ENCODE data around the gene HSFX2.
A peak's percentile ranks its signal among the peaks of the same experiment; 100 is the strongest.

The HSFX2 gene

GRCh38 chrX:149568701-149569296 lies 26.3 kb downstream of the HSFX2 start:
- POLR2A ChIA-PET, result no interaction called here
- H3K36me3 ChIP-seq (ENCODE audit: control insufficient read depth in 2 of 2, insufficient read depth in 1 of 2, low read length in 2 of 2), result no peaks in the 10 kb centered on the region
- peak; percentile 32; the same call in 1 of the 2 replicates for TF ChIP-seq ZNF366 (tag by site-specific recombination; conservative IDR thresholded peaks at IDR 0.05)
- TF ChIP-seq SCRT2 (tag by site-specific recombination; IDR thresholded peaks at IDR 0.05), result peak; percentile 70
- TF ChIP-seq ZNF248 (tag by site-specific recombination; IDR thresholded peaks at IDR 0.05), result no peak
- TF ChIP-seq, protein P1, sequence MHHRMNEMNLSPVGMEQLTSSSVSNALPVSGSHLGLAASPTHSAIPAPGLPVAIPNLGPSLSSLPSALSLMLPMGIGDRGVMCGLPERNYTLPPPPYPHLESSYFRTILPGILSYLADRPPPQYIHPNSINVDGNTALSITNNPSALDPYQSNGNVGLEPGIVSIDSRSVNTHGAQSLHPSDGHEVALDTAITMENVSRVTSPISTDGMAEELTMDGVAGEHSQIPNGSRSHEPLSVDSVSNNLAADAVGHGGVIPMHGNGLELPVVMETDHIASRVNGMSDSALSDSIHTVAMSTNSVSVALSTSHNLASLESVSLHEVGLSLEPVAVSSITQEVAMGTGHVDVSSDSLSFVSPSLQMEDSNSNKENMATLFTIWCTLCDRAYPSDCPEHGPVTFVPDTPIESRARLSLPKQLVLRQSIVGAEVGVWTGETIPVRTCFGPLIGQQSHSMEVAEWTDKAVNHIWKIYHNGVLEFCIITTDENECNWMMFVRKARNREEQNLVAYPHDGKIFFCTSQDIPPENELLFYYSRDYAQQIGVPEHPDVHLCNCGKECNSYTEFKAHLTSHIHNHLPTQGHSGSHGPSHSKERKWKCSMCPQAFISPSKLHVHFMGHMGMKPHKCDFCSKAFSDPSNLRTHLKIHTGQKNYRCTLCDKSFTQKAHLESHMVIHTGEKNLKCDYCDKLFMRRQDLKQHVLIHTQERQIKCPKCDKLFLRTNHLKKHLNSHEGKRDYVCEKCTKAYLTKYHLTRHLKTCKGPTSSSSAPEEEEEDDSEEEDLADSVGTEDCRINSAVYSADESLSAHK (tag by site-specific recombination; IDR thresholded peaks at IDR 0.05), result no peak
- H3K4me1 ChIP-seq (ENCODE audit: control insufficient read depth, insufficient read depth, low read length), result peaks cover 16% of the 10 kb centered on the region
- 0 out of 2 replicates have a peak overlapping the region, but pooled peaks have one; percentile 13 for H3K27ac ChIP-seq (ENCODE audit: extremely low read depth, low read depth, low read length)
- H3K9me3 ChIP-seq (ENCODE audit: control insufficient read depth, insufficient read depth, low read depth, low read length), result no peaks in the 10 kb centered on the region
- CTCF ChIA-PET, result interaction anchor here (1.0 kb wide), 1 partner anchor 41 kb away, joined by 3 read pairs; no protein-coding TSS in a partner anchor
- H3K4me3 ChIP-seq (ENCODE audit: low read depth, low read length), result no peak overlapping the region

GRCh38 chrX:149567621-149568417 lies 27.3 kb downstream of the HSFX2 start:
- Histone ChIP-seq H3K27ac (ENCODE audit: extremely low read depth, low read depth, low read length) (no peak overlapping the region), H3K36me3 (ENCODE audit: control insufficient read depth in 2 of 2, insufficient read depth in 1 of 2, low read length in 2 of 2) (no peaks in the 10 kb centered on the region), H3K4me3 (ENCODE audit: low read depth, low read length) (no peak overlapping the region), H3K9me3 (ENCODE audit: control insufficient read depth, insufficient read depth, low read depth, low read length) (no peaks in the 10 kb centered on the region), H3K4me1 (ENCODE audit: control insufficient read depth, insufficient read depth, low read length) (peaks cover 16% of the 10 kb centered on the region)
- ChIA-PET POLR2A (no interaction called here), CTCF (interaction anchor here (1.0 kb wide), 1 partner anchor 40 kb away, joined by 3 read pairs; no protein-coding TSS in a partner anchor)
- peak; percentile 58 for TF ChIP-seq GLIS1 (tag by site-specific recombination; IDR thresholded peaks at IDR 0.05)
- TF ChIP-seq PRDM10 (tag by site-specific recombination; IDR thresholded peaks at IDR 0.05), result peak; percentile 40
- no peak for TF ChIP-seq ZNF169 (tag by site-specific recombination; IDR thresholded peaks at IDR 0.05)
- no peak for TF ChIP-seq PATZ1 (tag by site-specific recombination; IDR thresholded peaks at IDR 0.05)
- TF ChIP-seq ZNF366 (tag by site-specific recombination; conservative IDR thresholded peaks at IDR 0.05), result no peak
- TF ChIP-seq, protein P2, sequence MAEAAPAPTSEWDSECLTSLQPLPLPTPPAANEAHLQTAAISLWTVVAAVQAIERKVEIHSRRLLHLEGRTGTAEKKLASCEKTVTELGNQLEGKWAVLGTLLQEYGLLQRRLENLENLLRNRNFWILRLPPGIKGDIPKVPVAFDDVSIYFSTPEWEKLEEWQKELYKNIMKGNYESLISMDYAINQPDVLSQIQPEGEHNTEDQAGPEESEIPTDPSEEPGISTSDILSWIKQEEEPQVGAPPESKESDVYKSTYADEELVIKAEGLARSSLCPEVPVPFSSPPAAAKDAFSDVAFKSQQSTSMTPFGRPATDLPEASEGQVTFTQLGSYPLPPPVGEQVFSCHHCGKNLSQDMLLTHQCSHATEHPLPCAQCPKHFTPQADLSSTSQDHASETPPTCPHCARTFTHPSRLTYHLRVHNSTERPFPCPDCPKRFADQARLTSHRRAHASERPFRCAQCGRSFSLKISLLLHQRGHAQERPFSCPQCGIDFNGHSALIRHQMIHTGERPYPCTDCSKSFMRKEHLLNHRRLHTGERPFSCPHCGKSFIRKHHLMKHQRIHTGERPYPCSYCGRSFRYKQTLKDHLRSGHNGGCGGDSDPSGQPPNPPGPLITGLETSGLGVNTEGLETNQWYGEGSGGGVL (tag by site-specific recombination; IDR thresholded peaks at IDR 0.05), result no peak
- no peak for TF ChIP-seq ZNF654 (tag by site-specific recombination; IDR thresholded peaks at IDR 0.05; ENCODE audit: low read depth)
- no peak for TF ChIP-seq ZNF10 (tag by site-specific recombination; IDR thresholded peaks at IDR 0.05)
- no peak for TF ChIP-seq KLF8 (tag by site-specific recombination; IDR thresholded peaks at IDR 0.05)
- TF ChIP-seq ZNF324 (tag by site-specific recombination; IDR thresholded peaks at IDR 0.05), result no peak
- no peak for TF ChIP-seq ZSCAN4 (tag by site-specific recombination; IDR thresholded peaks at IDR 0.05)
- no peak for TF ChIP-seq ZNF792 (tag by site-specific recombination; IDR thresholded peaks at IDR 0.05)
- TF ChIP-seq GLI2 (tag by site-specific recombination; IDR thresholded peaks at IDR 0.05; ENCODE audit: borderline replicate concordance, low read depth), result no peak
- no peak for TF ChIP-seq ZNF521 (tag by site-specific recombination; IDR thresholded peaks at IDR 0.05)
- no peak for TF ChIP-seq HOXA7 (CRISPR knock-in tag; IDR thresholded peaks at IDR 0.05; ENCODE audit: borderline replicate concordance)
- TF ChIP-seq REPIN1 (tag by site-specific recombination; IDR thresholded peaks at IDR 0.05; ENCODE audit: low read depth), result no peak
- TF ChIP-seq FEZF1 (tag by site-specific recombination; IDR thresholded peaks at IDR 0.05), result no peak

Data from HEK293 (cell line).